AG04450 (cell line): Measurements from ENCODE around the gene DDX23. TPM values are rescaled to one million over a fixed set of nuclear protein-coding genes. Genes with fewer than 3 reads are reported as not detected.
A peak's percentile ranks its signal among the peaks of the same experiment; 100 is the strongest.

Experiments used
- CTCF ChIA-PET: fragments of 300-600, 350-600 bp; formaldehyde crosslinking; extraction: SDS; loops from one replicate; lab custom pipeline; 2022; ENCODE audit warnings: antibody characterized with exemption, inconsistent platforms; lab: Charles Lee
- POLR2A ChIA-PET: fragments of 350-600 bp; formaldehyde crosslinking; extraction: SDS; loops from one replicate; lab custom pipeline; 2021; ENCODE audit warnings: antibody characterized with exemption, inconsistent platforms; lab: Yijun Ruan, JAX
- DNase-seq: peaks from one replicate; pipeline ENCODE4 v3.0.0-alpha.2; 2011; ENCODE audit warnings: low read depth, low spot score
- H3K27ac ChIP-seq: one replicate; pipeline ENCODE4 v1.5.1; 2012; ENCODE audit warnings: low read depth, low read length, control low read depth
- H3K27me3 ChIP-seq: one replicate; pipeline ENCODE4 v1.6.0; 2012; ENCODE audit warnings: low read length; ENCODE audit not compliant: control insufficient read depth, insufficient read depth
- H3K4me3 ChIP-seq: 2 replicates; pipeline ENCODE4 v1.5.1; 2011; ENCODE audit warnings: mild to moderate bottlenecking, low read depth, low read length, control low read depth
- H3K9me3 ChIP-seq: 2 replicates; pipeline ENCODE4 v1.5.1; 2012; ENCODE audit warnings: low read length; ENCODE audit not compliant: control insufficient read depth, insufficient read depth
- polyA plus RNA-seq: library from polyadenylated mRNA; depleted of rRNA; stranded (reverse); fragments of >200 nt; gene quantifications from 2 replicates; pipeline ENCODE4 v1.2.3, GENCODE V29; 2011
- TF ChIP-seq, protein P1 (sequence below): IDR thresholded peaks from 2 replicates; pipeline ENCODE4 v1.5.1; 2011; ENCODE audit warnings: low read depth, low read length, control low read depth, inconsistent platforms

The DDX23 gene
- polyA plus RNA-seq, 1 experiment = 56.6 TPM

- H3K27me3 ChIP-seq = peaks cover 7% of the 10 kb centered on the region
- ChIA-PET CTCF (interaction anchor here (0.6 to 2.7 kb wide), 7 partner anchors 8 to 124 kb away, joined by 3 to 29 read pairs (median 5); a partner anchor contains a TSS), POLR2A (interaction anchor here (0.7 kb wide), 2 partner anchors 72 to 138 kb away, joined by 3 read pairs; no protein-coding TSS in a partner anchor)
- no peak for DNase-seq
- H3K4me3 ChIP-seq = no peak overlapping the region
- no peak overlapping the region for H3K27ac ChIP-seq
- TF ChIP-seq, protein P1, sequence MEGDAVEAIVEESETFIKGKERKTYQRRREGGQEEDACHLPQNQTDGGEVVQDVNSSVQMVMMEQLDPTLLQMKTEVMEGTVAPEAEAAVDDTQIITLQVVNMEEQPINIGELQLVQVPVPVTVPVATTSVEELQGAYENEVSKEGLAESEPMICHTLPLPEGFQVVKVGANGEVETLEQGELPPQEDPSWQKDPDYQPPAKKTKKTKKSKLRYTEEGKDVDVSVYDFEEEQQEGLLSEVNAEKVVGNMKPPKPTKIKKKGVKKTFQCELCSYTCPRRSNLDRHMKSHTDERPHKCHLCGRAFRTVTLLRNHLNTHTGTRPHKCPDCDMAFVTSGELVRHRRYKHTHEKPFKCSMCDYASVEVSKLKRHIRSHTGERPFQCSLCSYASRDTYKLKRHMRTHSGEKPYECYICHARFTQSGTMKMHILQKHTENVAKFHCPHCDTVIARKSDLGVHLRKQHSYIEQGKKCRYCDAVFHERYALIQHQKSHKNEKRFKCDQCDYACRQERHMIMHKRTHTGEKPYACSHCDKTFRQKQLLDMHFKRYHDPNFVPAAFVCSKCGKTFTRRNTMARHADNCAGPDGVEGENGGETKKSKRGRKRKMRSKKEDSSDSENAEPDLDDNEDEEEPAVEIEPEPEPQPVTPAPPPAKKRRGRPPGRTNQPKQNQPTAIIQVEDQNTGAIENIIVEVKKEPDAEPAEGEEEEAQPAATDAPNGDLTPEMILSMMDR = no peak
- no peaks in the 10 kb centered on the region for H3K9me3 ChIP-seq
These were observed 21.1 kb upstream of the DDX23 start for GRCh38 chr12:48873096-48873495.

DNA sequence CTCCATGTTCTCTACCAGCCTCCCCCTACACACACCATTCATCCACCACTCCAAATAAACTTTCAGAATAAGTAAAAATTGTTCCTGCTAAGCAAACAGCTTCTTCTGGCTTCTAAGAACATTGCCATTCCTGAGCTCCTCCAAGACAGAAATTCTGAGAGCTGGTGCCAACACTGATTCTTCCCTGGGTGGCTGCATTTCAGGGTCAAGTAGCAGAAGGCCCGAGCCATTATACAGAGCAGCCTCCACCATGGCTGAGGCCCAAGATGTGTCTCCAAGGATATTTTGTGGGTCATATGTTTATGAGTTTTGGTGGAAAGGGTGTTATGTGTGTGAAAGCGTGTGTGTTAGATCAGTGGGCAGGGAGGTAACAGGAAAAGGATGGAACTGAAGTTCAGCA lies 17.2 kb upstream of the DDX23 start:
- peaks cover 16% of the 10 kb centered on the region for H3K27me3 ChIP-seq
- H3K4me3 ChIP-seq = no peak overlapping the region
- H3K9me3 ChIP-seq = no peaks in the 10 kb centered on the region
- CTCF ChIA-PET = interaction anchor here (1.4 to 7.4 kb wide), 3 partner anchors 16 to 67 kb away, joined by 3 to 61 read pairs (median 7); no protein-coding TSS in a partner anchor
- H3K27ac ChIP-seq = no peak overlapping the region
- DNase-seq = no peak
- TF ChIP-seq, protein P1 = no peak
- POLR2A ChIA-PET = no interaction called here

- H3K9me3 ChIP-seq = no peaks in the 10 kb centered on the region
- H3K27me3 ChIP-seq = peaks cover 22% of the 10 kb centered on the region
- no peak overlapping the region for H3K27ac ChIP-seq
- H3K4me3 ChIP-seq = no peak overlapping the region
- ChIA-PET CTCF (interaction anchor here (0.7 to 7.4 kb wide), 4 partner anchors 15 to 68 kb away, joined by 3 to 61 read pairs (median 22); partner anchors contain the start of gene DDX23), POLR2A (interaction anchor here (0.7 kb wide), 1 partner anchor 13 kb away, joined by 3 read pairs; no protein-coding TSS in a partner anchor)
- DNase-seq = no peak
- TF ChIP-seq, protein P1 = no peak
These were observed 16.5 kb upstream of the DDX23 start for GRCh38 chr12:48868451-48868850.

GRCh38 chr12:48866052-48866711 lies 14.2 kb upstream of the DDX23 start:
- no peak for DNase-seq
- H3K9me3 ChIP-seq = no peaks in the 10 kb centered on the region
- no peak overlapping the region for H3K27ac ChIP-seq
- H3K4me3 ChIP-seq = peak overlapping the region; percentile 35
- peaks cover 34% of the 10 kb centered on the region for H3K27me3 ChIP-seq
- ChIA-PET POLR2A (interaction anchor here (0.6 to 1.4 kb wide), 4 partner anchors 13 to 68 kb away, joined by 3 to 4 read pairs (median 3); partner anchors contain the start of gene DDX23), CTCF (interaction anchor here (1.0 to 7.4 kb wide), 4 partner anchors 13 to 122 kb away, joined by 4 to 61 read pairs (median 24); partner anchors contain the start of gene DDX23)
- TF ChIP-seq, protein P1 = no peak; the same call in 1 of the 2 replicates
